ENCODE results near the gene PPEF1. TPM values are rescaled to one million over a fixed set of nuclear protein-coding genes. Genes with fewer than 3 reads are reported as not detected.
"Not testable (repeated sequence)": the region's sequence is repeated elsewhere in the genome, so short reads cannot be mapped to it uniquely, and the experiment has no call there.

PPEF1 gene
- total RNA-seq, 1 donor = 0.31 TPM

GRCh38 chrX:18809641-18810040 lies 102.2 kb downstream of the PPEF1 start:
- H3K27me3 ChIP-seq (ENCODE audit: insufficient read depth, low read length) = no peaks in the 10 kb centered on the region
- no peaks in the 10 kb centered on the region for H3K4me1 ChIP-seq (ENCODE audit: insufficient read depth, low read length)
- no peak overlapping the region for H3K4me3 ChIP-seq (ENCODE audit: low read length)
- no peaks in the 10 kb centered on the region for H3K9me3 ChIP-seq (ENCODE audit: low read depth, low read length)

DNA sequence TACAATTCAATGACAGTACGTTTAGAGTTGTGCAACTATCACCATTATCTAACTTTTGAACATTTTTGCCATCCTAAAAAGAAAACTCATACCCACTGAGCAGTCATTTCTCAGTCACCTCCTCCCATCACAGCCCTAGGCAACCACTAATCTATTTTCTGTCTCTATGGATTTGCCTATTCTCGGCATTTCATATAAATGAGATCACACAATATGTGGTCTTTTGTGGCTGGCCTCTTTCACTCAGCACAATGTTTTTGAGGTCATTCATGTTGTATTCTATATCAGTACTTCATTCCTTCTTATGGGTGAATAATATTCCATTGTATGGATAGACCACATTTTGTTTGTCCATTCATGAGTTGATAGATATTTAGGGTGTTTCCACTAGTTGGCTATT lies 103.0 kb downstream of the PPEF1 start:
- Histone ChIP-seq H3K27me3 (ENCODE audit: insufficient read depth, low read length) (no peaks in the 10 kb centered on the region), H3K4me1 (ENCODE audit: insufficient read depth, low read length) (no peaks in the 10 kb centered on the region), H3K4me3 (ENCODE audit: low read length) (no peak overlapping the region), H3K9me3 (ENCODE audit: low read depth, low read length) (no peaks in the 10 kb centered on the region)

DNA sequence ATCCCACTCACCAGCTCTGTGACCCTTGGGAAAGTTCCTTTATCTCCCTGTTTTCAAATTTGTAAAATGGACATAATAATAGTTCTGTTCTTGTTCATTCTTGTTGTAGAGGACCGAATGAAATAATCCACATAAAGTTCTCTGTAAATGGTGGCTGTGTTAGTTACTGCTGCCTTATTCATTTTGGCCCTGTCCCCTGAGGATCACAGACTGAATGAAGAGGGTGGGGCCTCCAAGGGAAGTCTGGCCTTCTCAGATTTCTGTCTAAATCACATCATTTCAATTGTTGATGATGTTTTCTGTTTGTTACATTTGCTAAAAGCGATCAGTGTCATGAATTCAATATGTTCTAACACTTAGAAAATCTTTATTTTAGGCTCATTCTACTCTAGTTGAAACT lies 117.9 kb downstream of the PPEF1 start:
- no peaks in the 10 kb centered on the region for H3K27me3 ChIP-seq (ENCODE audit: insufficient read depth, low read length)
- no peak overlapping the region for H3K4me3 ChIP-seq (ENCODE audit: low read length)
- H3K9me3 ChIP-seq (ENCODE audit: low read depth, low read length) = no peaks in the 10 kb centered on the region
- H3K4me1 ChIP-seq (ENCODE audit: insufficient read depth, low read length) = no peaks in the 10 kb centered on the region

DNA sequence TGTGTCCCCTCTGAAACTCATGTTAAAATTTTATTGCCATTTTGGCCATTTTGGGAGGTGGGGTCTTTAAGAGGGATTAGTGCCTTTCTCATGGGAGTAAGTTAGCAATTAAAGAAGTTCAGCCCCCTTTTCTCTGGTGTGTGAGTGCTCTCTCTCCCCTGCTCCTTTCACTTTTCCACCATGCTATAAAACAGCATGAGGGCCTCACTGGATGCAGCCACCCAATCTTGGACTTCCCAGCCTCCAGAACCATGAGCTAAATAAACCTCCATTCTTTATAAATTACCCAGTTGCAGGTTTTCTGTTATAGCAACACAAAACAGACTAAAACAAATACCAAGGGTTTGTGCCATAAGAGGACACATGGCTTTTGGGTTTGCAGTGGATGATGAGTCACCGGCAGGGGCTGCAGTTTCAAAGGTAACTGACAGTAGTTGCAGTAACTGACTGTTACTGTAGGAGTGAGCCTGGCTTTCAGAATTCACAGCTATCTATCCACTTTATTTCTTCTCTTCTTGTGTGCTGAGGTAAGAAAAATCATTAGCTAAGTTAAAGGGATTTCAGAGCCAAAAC lies 121.5 kb downstream of the PPEF1 start:
- Histone ChIP-seq H3K27me3 (ENCODE audit: insufficient read depth, low read length) (no peaks in the 10 kb centered on the region), H3K4me1 (ENCODE audit: insufficient read depth, low read length) (no peaks in the 10 kb centered on the region), H3K4me3 (ENCODE audit: low read length) (no peak overlapping the region), H3K9me3 (ENCODE audit: low read depth, low read length) (no peaks in the 10 kb centered on the region)

- H3K9me3 ChIP-seq (ENCODE audit: low read depth, low read length) = no peaks in the 10 kb centered on the region
- H3K4me3 ChIP-seq (ENCODE audit: low read length) = no peak overlapping the region
Measured at GRCh38 chrX:18833071-18833731, 125.8 kb downstream of the PPEF1 start.

GRCh38 chrX:18847901-18848300 lies 140.5 kb downstream of the PPEF1 start:
- H3K9me3 ChIP-seq (ENCODE audit: low read depth, low read length); H3K4me3 ChIP-seq (ENCODE audit: low read length); H3K27me3 ChIP-seq (ENCODE audit: insufficient read depth, low read length); H3K4me1 ChIP-seq (ENCODE audit: insufficient read depth, low read length): not testable (repeated sequence)

More at GRCh38 chrX:18833071-18833731, 125.8 kb downstream of the PPEF1 start:
- Histone ChIP-seq H3K27me3 (ENCODE audit: insufficient read depth, low read length) (no peaks in the 10 kb centered on the region), H3K4me1 (ENCODE audit: insufficient read depth, low read length) (no peaks in the 10 kb centered on the region)

DNA sequence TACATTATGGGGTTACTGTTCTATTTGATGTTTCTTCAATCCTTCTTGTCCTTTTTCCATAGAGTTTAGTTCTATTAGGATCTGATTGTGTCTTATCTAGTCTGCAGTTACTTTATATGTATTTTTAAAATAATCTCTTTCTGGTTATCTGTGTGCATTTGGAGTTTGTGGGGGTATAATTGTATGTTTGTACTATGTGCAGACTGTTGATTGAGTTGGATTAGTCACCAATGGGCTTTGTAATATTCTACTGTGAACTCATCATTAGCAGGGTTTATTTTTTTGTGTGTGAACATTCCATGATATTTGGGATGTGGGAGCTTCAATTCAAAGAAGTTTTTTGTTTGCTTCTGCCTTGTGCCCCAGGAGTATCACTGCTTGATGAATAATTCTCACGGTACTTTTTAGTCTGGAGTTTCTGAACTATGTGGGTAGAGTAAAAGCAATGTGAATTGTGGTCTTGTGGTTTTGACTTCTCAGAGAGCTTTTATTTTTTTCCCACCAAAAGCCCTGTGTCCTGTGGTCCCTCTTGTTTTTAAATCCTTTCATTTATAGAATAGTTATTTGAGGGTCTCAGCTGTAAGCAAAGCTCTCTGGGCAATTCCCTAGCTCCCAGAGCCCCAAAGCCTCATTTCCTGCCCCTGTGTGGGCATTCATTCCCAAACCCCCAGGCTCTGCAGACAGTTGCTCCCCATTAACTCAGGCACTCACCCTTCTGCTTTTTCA lies 148.6 kb downstream of the PPEF1 start:
- Histone ChIP-seq H3K4me1 (ENCODE audit: insufficient read depth, low read length) (peaks cover 5% of the 10 kb centered on the region), H3K4me3 (ENCODE audit: low read length) (no peak overlapping the region), H3K9me3 (ENCODE audit: low read depth, low read length) (no peaks in the 10 kb centered on the region), H3K27me3 (ENCODE audit: insufficient read depth, low read length) (no peaks in the 10 kb centered on the region)

- Histone ChIP-seq H3K4me3 (ENCODE audit: low read length) (no peak overlapping the region), H3K4me1 (ENCODE audit: insufficient read depth, low read length) (peaks cover 5% of the 10 kb centered on the region), H3K9me3 (ENCODE audit: low read depth, low read length) (no peaks in the 10 kb centered on the region), H3K27me3 (ENCODE audit: insufficient read depth, low read length) (no peaks in the 10 kb centered on the region)
Measured at GRCh38 chrX:18856645-18856997, 149.2 kb downstream of the PPEF1 start.

DNA sequence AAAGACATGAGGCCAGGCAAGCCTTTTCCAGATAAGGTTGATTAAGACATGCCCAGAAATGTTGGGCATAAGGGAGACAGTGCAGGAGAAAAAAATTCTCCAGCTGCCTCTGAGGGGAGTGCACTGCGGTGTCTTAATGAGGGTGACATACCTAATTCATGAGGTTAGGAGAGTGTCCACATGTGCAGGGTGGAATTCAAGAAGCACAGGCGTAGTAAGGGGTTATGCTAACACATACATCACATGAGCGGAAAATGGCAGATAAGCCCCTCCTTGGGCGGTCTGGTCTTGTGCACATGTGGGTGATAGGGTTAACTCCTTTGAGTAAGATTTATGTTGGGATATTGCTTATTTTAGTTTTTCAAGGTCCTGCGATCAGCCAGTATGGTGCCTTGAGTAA lies 154.1 kb downstream of the PPEF1 start:
- H3K9me3 ChIP-seq (ENCODE audit: low read depth, low read length) = no peaks in the 10 kb centered on the region
- no peaks in the 10 kb centered on the region for H3K27me3 ChIP-seq (ENCODE audit: insufficient read depth, low read length)
- no peaks in the 10 kb centered on the region for H3K4me1 ChIP-seq (ENCODE audit: insufficient read depth, low read length)
- no peak overlapping the region for H3K4me3 ChIP-seq (ENCODE audit: low read length)

GRCh38 chrX:18864390-18864920 lies 157.0 kb downstream of the PPEF1 start:
- Histone ChIP-seq H3K4me1 (ENCODE audit: insufficient read depth, low read length) (no peaks in the 10 kb centered on the region), H3K4me3 (ENCODE audit: low read length) (no peak overlapping the region), H3K27me3 (ENCODE audit: insufficient read depth, low read length) (no peaks in the 10 kb centered on the region), H3K9me3 (ENCODE audit: low read depth, low read length) (no peaks in the 10 kb centered on the region)

GRCh38 chrX:18871161-18871890 lies 163.9 kb downstream of the PPEF1 start:
- H3K27me3 ChIP-seq (ENCODE audit: insufficient read depth, low read length) = no peaks in the 10 kb centered on the region

GRCh38 chrX:18871970-18872369 lies 164.5 kb downstream of the PPEF1 start:
- Histone ChIP-seq H3K4me3 (ENCODE audit: low read length) (no peak overlapping the region), H3K4me1 (ENCODE audit: insufficient read depth, low read length) (no peaks in the 10 kb centered on the region)

More at GRCh38 chrX:18871161-18871890, 163.9 kb downstream of the PPEF1 start:
- Histone ChIP-seq H3K4me3 (ENCODE audit: low read length) (no peak overlapping the region), H3K9me3 (ENCODE audit: low read depth, low read length) (no peaks in the 10 kb centered on the region), H3K4me1 (ENCODE audit: insufficient read depth, low read length) (no peaks in the 10 kb centered on the region)

DNA sequence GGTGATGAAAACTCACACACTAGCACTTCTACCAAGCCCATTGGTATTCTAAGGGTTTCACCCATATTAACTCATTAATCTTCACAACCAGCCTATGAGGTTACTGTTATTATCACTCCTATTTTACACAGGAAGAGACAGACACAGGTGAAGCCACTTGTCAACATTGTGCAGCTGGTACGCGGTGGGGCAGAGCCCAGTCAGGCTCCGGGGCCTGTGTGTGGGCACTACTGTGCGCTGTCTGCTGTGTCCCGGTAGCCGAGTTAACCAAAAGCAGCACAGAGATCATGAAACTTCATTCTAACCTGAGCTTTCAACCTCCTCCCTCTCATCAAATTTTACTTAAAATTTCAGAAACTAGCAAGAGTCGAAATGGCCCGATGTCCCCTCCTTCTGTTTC lies 165.2 kb downstream of the PPEF1 start:
- H3K4me1 ChIP-seq (ENCODE audit: insufficient read depth, low read length) = no peaks in the 10 kb centered on the region
- H3K27me3 ChIP-seq (ENCODE audit: insufficient read depth, low read length) = no peaks in the 10 kb centered on the region
- no peak overlapping the region for H3K4me3 ChIP-seq (ENCODE audit: low read length)
- no peaks in the 10 kb centered on the region for H3K9me3 ChIP-seq (ENCODE audit: low read depth, low read length)

More at GRCh38 chrX:18871970-18872369, 164.5 kb downstream of the PPEF1 start:
- H3K27me3 ChIP-seq (ENCODE audit: insufficient read depth, low read length) = no peaks in the 10 kb centered on the region
- H3K9me3 ChIP-seq (ENCODE audit: low read depth, low read length) = no peaks in the 10 kb centered on the region

GRCh38 chrX:18873189-18873791 lies 165.8 kb downstream of the PPEF1 start:
- Histone ChIP-seq H3K9me3 (ENCODE audit: low read depth, low read length) (no peaks in the 10 kb centered on the region), H3K27me3 (ENCODE audit: insufficient read depth, low read length) (no peaks in the 10 kb centered on the region), H3K4me1 (ENCODE audit: insufficient read depth, low read length) (no peaks in the 10 kb centered on the region), H3K4me3 (ENCODE audit: low read length) (no peak overlapping the region)

- no peak overlapping the region for H3K4me3 ChIP-seq (ENCODE audit: low read length)
- H3K9me3 ChIP-seq (ENCODE audit: low read depth, low read length) = no peaks in the 10 kb centered on the region
- H3K27me3 ChIP-seq (ENCODE audit: insufficient read depth, low read length) = no peaks in the 10 kb centered on the region
- no peaks in the 10 kb centered on the region for H3K4me1 ChIP-seq (ENCODE audit: insufficient read depth, low read length)
Measured at GRCh38 chrX:18873836-18874235, 166.4 kb downstream of the PPEF1 start.
